Measurements from ENCODE around the gene UBQLN4.

Gene UBQLN4

GRCh38 chr1:155990005-155990739 is 63.4 kb downstream of the UBQLN4 start:
- H3K4me3 Mint-ChIP-seq: no peak overlapping the region
- H3K27ac Mint-ChIP-seq: no peak overlapping the region

DNA sequence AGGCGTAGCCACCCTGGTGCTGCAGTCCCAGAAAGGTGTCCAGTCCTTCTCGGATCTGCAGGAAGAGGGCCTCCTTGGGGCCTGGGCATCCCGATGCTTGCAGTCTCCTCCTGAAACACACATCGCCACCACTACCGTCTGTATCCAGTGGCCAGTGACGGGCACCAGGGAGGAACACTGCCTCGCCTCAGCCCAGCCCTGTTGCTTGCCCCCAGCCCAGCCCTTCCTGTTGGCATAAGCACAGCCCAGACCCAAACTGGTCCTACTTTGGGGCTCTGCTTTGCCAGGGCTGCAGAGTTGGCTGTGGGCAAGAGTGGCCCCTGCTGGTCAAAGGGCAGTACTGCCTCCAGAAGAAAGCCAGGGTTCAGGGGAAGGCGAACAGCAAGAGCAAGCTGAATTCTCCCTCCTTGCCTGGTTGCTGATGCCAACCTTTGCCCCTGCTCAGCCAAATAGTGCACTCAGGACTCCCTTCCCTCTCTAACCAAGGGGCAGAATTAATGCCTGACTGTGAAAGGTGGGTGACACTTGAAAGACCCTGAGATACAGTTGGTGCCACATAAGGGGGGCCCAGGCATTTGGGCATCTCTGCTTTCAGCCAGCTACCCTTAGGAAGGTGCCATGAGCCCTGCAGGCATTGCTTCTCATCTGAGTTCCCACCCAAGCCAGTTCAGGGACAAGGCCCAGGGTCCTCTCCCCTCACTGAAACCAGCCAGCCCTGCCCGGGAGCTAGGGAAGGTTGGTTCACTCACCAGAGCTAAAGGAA is 64.2 kb downstream of the UBQLN4 start:
- H3K36me3 Mint-ChIP-seq: no peaks in the 10 kb centered on the region
- H3K9me3 Mint-ChIP-seq: no peaks in the 10 kb centered on the region
- H3K27ac Mint-ChIP-seq: no peak overlapping the region
- H3K27me3 Mint-ChIP-seq: no peaks in the 10 kb centered on the region
- H3K4me3 Mint-ChIP-seq: no peak overlapping the region
- peaks cover 4% of the 10 kb centered on the region for H3K4me1 Mint-ChIP-seq

More at GRCh38 chr1:155990005-155990739, 63.4 kb downstream of the UBQLN4 start:
- Mint-ChIP-seq H3K4me1 (peaks cover 4% of the 10 kb centered on the region), H3K27me3 (no peaks in the 10 kb centered on the region), H3K36me3 (no peaks in the 10 kb centered on the region), H3K9me3 (no peaks in the 10 kb centered on the region)

Measured in activated naive CD4-positive, alpha-beta T cell treated with anti-CD3 and anti-CD28 coated beads, Interleukin-2, amount 50 U/mL, for 24 hours (primary cell).